H1 (cell line): Measurements from ENCODE around the gene NR5A1.

Experiments
- FOSL1 ChIP-seq: IDR thresholded peaks from 2 replicates; pipeline ENCODE4 v1.6.1; 2011; ENCODE audit warnings: mild to moderate bottlenecking, low read depth, low read length, moderate library complexity; ENCODE audit not compliant: insufficient read depth
- RBBP5 ChIP-seq: IDR thresholded peaks from 2 replicates; pipeline ENCODE4 v1.7.1; 2012; ENCODE audit warnings: low read depth, mild to moderate bottlenecking, inconsistent platforms, low read length, moderate library complexity, borderline replicate concordance
- RFX5 ChIP-seq: IDR thresholded peaks from 2 replicates; pipeline ENCODE4 v1.6.1; 2011; ENCODE audit warnings: low read depth, low read length, improper control_type of control experiment, borderline replicate concordance

- no peak for TF ChIP-seq FOSL1
- TF ChIP-seq RFX5, result no peak
- no peak for TF ChIP-seq RBBP5
These were observed 50.7 kb downstream of the NR5A1 start for GRCh38 chr9:124456341-124457078.
